Upper lobe of left lung (tissue), 4 donors: ENCODE results near the gene SBF2.

Experiments
- EP300 ChIP-seq, 4 donors: sonication (generic); formaldehyde crosslinking; IDR thresholded peaks; one replicate each; pipeline ENCODE4 v1.5.1; 2017; ENCODE audit warnings: antibody characterized with exemption in 4 of 4, control low read depth in 2 of 4
- POLR2A ChIP-seq, 4 donors: fragments of 450-650 bp; IDR thresholded peaks; one replicate each; pipeline ENCODE4 v1.5.1; 2016 to 2017; ENCODE audit warnings: antibody characterized with exemption in 4 of 4, mild to moderate bottlenecking in 2 of 4
- TF ChIP-seq, protein P1 (sequence below), 6 experiments: fragments of 450-650 bp in 4 of 6; fragments of 200-600 bp in 2 of 6; sonication (generic) in 2 of 6; IDR thresholded peaks; one replicate each; pipeline ENCODE4 v1.5.1; 2016 to 2019; ENCODE audit warnings: antibody characterized with exemption in 6 of 6

DNA sequence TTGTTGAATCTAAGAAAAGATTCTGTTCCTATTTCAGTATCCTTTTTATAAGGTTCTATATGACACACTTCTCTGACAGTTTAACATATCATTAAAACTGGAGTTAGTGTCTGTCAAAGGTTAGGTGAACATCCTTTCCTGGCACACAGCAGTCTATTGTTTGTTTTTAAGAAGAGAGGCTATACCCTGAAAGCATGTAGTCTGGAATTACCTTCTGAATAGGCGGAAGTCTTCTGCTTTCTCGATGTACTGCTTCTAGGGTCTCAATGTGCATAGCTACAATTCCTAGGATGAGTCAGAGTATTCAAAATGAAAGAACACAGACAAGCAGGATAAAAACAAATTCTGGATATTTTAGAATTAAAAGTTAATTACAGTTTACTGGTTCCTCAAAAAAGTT is 441.6 kb downstream of the SBF2 start:
- TF ChIP-seq, protein P1, sequence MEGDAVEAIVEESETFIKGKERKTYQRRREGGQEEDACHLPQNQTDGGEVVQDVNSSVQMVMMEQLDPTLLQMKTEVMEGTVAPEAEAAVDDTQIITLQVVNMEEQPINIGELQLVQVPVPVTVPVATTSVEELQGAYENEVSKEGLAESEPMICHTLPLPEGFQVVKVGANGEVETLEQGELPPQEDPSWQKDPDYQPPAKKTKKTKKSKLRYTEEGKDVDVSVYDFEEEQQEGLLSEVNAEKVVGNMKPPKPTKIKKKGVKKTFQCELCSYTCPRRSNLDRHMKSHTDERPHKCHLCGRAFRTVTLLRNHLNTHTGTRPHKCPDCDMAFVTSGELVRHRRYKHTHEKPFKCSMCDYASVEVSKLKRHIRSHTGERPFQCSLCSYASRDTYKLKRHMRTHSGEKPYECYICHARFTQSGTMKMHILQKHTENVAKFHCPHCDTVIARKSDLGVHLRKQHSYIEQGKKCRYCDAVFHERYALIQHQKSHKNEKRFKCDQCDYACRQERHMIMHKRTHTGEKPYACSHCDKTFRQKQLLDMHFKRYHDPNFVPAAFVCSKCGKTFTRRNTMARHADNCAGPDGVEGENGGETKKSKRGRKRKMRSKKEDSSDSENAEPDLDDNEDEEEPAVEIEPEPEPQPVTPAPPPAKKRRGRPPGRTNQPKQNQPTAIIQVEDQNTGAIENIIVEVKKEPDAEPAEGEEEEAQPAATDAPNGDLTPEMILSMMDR (IDR thresholded peaks at IDR 0.05) = no peak
- TF ChIP-seq POLR2A (IDR thresholded peaks at IDR 0.05) = no peak
- TF ChIP-seq EP300 (IDR thresholded peaks at IDR 0.05) = no peak
